ENCODE measurements around the gene RHOT1.
A peak's percentile ranks its signal among the peaks of the same experiment; 100 is the strongest.
"Not testable (repeated sequence)": the region's sequence is repeated elsewhere in the genome, so short reads cannot be mapped to it uniquely, and the experiment has no call there.

The RHOT1 gene

DNA sequence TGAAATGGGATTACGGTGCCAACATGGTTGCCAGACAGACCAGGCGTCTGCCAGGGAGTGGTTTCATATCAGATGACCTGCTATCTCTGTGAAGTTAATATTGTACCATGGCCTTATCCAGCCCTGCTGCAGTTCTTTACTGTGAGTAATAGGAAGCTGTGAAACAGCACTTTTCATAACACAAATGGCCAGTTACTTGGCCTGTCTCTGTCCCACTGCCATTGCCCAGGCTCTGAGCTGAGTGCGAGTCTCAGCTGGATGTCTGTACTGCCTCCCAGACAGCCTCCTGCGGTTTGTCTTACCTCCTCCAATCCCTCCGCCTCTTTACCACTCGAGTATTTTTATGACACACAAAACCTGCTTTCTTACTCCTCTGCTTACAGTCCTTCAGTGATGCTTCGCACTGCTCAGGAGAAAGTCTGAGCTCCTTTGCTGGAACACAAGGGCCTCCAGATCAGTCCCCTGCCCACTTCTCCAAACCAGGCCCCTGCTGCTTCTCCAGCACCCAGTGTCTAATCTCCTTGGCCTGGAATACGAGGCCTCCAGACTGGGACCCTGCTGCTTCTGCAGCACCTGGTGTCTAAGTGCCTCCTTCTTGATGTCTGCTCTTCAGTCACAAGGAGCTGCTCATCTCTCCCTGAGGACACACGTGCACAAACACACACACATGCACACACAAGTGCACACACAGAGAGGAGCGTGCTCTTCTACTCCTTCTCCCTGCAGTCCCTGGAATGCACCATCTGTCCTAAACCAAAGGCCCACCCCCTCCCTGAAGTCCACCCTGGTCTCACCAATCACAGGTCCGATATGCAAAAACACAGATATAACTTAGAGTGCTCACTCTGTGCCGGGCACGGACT, 17.1 kb upstream of the RHOT1 start:
- DNase-seq = peak; percentile 69

DNA sequence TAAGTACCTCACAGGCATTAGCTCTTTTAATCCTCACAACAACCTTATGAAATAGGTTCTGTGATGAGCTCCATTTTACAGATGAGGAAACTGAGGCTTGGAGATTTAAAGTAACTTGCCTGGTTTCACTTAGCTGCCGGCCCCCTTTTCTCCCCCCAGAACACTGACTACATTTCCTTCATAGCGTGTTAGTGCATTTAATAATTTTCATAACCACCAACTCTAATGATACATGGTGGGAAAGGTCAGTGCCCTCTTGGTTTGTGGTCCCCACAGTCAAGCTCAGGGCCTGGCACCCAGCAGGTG, 16.5 kb upstream of the RHOT1 start:
- no peak for DNase-seq

DNA sequence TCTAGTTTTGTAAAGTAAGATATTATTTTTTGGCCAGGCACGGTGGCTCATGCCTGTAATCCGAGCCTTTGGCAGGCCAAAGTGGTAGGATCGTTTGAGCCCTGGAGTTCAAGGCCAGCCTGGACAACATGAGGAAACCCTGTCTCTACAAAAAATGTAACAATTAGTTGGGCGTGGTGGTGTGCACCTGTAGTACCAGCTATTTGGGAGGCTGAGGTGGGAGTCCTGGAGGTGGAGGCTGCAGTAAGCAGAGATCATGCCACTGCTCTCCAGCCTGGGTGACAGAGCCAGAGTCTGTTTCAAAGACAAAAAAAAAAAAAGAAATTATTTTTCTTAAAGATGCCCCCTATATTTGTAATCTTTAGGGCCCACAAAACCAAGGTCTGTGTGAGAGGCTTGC, 16.0 kb upstream of the RHOT1 start:
- DNase-seq = no peak

DNA sequence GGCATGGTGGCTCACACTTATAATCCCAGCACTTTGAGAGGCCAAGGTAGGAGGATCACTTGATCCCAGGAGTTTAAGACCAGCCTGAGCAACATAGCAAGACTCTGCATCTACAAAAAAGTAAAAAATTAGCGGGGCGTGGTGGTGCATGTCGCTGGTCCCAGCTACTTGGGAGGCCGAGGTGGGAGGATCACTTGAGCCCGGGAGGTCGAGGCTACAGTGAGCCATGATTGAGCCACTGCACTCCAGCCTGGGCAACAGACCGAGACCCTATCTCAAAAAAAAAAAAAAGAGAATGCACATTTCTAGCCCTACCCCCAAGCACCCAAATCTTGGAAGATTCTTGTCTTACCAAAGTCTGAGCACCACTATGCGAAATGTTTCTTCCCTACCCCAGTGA, 15.6 kb upstream of the RHOT1 start:
- DNase-seq = no peak

DNA sequence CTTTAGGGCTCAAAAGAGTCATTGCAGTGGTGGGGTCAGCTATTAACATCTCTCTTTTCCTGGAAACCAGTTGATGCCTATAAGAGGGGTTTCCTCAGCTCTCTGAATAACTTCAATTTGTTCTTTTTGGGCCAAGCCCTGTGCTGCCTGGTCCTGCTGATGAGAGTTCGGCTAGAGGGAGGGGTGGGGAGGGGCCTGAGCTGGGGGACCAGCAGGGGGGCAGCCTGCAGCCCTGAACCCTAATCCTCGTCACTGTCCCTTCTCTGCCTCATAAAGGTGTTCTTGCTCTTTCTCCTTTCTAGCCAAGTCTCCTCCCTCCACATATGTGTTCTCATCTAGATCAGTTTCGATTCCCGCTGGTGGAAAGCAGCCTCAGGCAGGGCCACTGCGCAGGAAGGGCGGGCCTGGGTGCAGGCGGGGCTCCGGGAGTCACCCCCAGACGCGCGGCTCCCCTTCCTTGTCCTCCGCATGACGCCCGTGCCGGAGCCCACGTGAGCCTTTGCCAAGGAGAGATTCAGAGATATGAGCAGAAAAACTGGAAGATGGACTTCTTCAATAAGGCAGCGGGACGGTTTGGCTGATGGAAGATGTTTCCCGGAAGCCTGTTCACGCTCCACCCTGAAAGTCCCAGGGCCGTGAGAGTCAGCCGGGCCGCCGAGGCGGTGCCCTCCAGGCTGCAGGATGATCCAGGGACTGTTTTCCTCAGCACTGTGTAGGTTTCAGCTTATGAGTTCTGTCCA, 15.0 kb upstream of the RHOT1 start:
- peak; percentile 92 for DNase-seq

DNA sequence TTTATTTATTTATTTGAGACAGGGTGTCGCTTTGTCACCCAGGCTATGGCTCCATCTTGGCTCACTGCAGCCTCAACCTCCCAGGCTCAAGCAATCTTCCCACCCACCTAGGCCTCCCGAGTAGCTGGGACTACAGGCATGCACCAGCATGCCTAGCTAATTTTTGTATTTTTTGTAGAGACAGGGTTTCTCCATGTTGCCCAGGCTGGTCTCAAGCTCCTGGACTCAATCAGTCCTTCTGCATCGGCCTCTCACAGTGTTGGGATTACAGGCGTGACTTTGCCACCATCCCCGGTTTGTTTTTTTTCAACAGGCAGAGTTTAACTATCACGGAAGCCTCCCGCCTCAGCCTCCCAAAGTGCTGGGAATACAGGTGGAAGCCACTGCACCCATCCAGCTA, 13.8 kb upstream of the RHOT1 start:
- not testable (repeated sequence) for DNase-seq

DNA sequence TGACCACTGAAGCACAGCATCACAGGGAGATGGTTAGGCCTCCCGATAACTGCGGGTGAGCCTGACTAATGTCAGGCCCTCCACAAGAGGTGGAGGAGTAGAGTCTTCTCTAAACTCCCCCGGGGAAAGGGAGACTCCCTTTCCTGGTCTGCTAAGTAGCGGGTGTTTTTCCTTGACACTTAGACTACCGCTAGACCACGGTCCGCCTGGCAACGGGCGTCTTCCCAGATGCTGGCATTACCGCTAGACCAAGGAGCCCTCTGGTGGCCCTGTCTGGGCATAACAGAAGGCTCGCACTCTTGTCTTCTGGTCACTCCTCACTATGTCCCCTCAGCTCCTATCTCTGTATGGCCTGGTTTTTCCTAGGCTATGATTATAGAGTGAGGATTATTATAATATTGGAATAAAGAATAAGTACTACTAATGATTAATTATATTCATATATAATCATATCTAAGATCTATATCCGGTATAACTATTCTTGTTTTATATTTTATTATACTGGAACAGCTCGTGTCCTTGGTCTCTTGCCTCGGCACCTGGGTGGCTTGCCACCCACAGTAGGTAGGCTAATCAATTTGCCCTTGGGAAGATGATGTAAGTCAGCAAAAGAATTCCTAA, 6.7 kb upstream of the RHOT1 start:
- not testable (repeated sequence) for DNase-seq

DNA sequence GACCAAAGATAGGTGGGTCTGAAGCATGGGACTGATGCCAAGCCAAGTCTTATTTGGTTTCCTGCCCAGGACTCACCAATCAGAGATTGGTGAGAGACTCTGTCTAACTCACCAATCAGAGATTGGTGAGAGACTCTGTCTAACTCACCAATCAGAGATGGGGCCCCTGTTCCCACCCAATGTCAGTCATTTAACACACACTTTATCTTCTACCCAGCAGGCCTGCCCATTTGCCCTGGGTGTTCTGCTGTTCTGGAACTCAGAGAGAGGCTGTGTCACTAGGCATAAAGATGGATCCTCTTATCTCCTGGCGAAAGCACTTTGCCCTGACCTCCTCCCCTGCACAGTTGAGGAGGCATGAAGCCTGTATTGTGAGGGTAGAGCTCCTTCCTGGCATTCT, 5.4 kb upstream of the RHOT1 start:
- DNase-seq = peak; percentile 97

DNA sequence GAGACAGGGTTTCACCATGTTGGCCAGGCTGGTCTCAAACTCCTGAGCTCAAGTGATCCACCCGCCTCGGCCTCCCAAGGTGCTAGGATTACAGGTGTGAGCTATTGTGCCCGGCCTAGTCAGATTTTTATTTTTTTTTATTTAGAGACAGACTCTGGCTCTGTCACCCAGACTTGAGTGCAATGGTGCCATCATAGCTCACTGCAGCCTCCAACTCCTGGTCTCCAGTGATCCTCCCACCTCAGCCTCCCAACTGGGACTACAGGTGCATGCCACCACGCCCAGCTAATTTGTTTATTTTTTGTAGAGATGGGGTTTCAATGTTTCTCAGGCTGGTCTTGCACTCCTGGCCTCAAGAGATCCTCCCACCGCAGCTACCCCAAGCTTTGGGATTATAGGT, 2.8 kb upstream of the RHOT1 start:
- DNase-seq = not testable (repeated sequence)

DNA sequence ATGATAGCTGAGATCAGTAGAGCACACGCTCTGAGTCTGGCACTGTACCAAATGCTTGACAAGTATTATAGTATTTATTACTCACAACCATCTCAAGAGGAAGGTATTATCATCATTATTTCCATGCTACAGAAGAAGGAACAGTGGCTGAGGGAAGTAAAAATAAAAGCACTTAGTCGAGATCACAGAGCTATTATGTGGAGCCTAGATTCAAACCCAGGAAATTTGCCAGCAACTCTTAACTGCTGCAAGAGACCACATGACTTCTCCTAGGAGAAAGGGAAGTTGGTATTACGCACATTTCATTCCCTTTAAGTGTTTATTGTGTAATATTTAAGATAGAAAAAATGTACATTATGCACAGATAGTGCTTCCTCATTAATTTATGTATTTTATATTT, 1.0 kb upstream of the RHOT1 start:
- DNase-seq = peak; percentile 94

DNA sequence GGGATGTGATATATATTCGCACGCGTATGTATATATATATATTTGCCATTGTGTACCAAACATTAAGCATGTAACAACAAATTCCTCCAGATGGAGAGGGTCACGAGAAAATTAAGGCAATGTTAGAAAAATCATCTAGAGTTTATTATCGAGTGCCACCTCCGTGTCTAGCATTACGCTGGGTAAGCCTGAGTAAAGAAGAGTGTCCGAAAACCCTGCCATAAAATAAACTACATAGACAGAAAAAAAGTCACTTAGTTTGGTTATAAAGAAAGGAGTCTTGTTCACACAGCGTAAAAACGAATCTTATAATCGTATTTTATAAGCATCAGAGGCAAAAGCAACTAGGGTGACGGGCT, 644 bp upstream of the RHOT1 start:
- no peak for DNase-seq

DNA sequence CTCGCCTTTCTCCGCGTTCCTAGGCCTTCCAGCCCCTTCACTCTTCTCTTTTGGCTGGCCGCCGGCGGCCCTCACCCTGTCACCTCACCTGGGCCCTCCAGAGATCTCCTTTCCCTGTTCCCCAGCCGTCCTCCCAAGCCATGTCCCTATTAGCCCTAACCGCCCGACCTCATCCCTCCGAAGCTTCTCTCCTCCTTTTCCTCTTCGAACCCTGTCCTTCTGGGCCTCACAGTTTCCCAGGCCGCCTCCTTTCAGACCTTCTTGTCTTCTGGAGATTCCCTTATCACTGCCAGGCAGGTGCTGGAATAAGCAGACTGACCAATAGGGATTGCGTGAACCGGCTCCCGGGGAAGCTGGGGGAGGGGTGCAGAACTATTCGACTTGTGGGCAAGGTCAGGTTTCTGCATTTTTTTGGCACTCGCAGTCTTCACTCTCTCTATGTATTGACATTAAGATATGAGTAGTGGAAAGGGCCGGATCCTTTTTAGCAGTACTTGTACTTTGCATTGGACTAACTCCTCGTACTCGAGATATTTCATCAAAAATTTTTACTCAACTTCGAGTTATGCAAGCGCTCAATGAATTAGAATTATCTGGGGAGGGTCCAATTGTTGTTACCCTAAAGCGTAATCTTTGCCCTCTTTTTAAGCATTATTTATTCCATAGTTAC, 690 bp downstream of the RHOT1 start:
- peak; percentile 95 for DNase-seq

DNA sequence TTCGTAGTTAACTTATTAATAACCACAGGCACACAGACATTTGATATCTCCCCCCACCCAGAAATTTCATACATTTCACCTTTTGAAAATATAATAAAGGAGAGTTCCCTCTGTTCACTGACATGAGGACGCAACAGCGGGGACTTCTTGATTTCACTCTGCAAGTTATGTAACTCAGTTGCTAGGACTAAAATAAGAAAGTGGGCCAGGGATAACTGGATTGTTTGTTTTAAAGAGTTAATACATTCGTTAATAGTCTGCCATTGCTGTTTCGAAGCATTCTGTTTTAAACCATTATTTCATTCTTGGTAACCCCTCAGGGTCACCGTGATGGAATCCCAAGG, 1.2 kb downstream of the RHOT1 start:
- peak; percentile 29 for DNase-seq

DNA sequence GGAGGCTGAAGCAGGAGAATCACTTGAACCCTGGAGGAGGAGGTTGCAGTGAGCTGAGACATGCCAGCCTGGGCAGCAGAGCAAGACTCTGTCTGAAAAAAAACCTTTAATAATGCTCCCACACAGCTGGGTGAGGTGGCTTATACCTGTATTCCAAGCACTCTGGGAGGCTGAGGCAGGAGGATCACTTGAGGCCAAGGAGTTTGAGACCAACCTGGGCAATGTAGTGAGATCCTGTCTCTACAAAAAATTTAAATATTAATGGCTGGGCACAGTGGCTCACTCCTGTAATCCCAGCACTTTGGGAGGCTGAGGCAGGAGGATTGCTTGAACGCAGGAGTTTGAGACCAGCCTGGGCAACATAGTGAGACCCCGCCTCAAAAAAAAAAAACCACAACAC, 2.1 kb downstream of the RHOT1 start:
- not testable (repeated sequence) for DNase-seq

DNA sequence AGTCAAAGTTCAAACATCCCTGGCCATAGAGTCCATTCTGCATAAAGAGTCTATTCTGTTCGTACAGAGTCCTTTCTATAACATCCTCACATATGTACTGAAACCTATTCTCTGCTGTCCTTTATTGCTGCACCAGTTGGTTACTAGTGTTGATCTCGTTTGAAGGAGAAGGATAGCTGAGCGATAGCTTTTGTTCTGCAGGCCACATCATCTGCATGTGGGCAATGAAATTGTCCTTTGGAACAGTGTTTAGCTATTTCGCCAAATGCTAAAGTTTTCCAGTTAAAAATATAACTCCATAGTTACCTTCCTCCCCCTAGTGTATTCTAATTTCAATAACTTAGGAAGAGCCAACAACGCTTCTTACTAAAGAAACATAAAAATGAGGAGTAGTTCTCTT, 6.0 kb downstream of the RHOT1 start:
- DNase-seq = no peak

DNA sequence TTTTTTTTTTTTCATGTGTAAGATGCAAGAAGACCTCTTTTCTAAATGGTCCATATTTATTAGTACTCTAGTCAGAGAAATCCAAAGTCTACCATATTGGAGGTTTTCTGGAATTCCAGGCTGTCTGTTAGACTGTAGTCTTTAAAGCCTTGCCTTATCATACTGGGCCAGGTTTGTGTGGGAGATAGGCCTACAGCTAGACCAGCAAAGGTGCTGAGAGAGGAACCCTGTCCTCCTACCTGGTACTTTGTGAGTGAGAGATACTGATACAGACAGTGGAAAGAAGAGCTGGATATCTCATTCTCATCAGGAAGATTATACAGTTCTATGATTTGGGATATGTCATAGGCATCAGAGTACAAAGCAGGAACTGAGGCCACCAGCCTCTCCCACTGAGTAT, 8.1 kb downstream of the RHOT1 start:
- DNase-seq = no peak

DNA sequence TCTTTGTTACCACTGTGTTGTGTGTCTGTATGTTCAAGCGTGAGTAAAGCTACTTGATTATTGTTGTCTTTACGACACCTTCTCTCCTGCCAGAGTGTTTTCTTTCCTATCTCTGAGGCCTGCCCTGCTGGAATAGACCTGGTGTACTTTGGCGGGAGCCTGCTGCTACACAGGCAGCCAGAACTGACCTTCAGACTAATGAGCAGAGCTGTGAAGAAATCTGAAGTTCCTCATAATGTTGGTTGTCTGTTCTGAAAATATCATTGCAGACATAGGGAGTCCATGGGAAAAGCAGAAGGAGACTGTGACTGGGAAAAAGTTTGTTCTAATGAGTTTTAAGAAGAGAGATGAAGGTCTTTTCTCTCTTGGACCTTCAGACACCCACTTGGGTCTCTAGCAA, 9.8 kb downstream of the RHOT1 start:
- DNase-seq = peak; percentile 38

DNA sequence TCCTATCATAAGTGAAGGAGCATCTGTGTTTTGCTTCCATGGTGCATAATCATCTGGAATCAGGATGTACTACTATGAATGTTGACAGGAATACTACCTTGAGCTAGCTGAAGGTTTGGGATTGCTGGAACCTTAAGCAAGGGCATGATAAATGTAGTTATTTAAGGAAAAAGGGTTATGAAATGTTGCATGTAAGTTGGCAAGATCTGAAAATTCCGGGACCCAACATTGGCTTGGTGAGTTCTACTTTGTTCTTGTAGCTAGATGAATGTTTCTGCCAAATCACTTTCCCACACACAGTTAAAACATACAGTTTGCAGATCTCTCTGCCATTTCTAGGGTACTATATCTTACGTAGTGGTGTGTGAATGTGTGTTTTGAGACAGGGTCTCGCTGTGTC, 13.6 kb downstream of the RHOT1 start:
- no peak for DNase-seq

DNA sequence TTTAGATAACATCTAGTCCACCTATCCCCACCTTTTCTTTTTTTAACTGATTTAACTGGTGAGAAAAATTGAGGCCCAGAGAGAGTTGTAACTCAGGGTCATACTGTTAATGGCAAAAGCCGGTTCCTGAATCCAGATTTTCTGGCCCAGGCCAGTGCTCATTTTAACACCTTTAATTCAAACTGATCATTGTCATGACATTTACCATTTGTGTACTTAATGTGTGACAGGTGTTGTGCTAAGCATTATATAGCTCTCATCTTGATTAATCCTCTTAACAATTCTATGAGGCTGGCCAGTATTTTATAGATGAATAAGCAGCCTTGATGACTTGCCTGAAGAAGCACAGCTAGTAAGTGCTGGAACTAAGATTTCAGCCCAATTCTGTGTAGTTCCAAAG, 14.4 kb downstream of the RHOT1 start:
- DNase-seq = no peak

DNA sequence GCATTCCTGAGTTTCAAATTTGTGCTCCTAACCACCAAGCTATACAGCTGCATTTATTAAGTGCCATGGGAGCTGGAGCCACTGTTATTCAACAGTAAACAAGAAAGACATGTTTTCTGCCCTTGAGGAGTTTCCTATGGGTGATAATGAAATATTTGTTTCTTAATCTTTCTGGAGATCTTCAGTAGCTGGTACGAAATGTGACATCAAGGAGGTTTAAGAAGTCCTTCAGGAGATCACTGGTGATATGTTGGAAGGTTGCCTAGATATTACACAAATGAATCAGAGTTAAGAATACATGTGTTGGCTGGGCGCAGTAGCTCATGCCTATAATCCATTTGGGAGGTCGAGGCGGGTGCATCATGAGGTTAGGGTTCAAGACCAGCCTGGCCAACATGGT, 14.9 kb downstream of the RHOT1 start:
- no peak for DNase-seq

DNA sequence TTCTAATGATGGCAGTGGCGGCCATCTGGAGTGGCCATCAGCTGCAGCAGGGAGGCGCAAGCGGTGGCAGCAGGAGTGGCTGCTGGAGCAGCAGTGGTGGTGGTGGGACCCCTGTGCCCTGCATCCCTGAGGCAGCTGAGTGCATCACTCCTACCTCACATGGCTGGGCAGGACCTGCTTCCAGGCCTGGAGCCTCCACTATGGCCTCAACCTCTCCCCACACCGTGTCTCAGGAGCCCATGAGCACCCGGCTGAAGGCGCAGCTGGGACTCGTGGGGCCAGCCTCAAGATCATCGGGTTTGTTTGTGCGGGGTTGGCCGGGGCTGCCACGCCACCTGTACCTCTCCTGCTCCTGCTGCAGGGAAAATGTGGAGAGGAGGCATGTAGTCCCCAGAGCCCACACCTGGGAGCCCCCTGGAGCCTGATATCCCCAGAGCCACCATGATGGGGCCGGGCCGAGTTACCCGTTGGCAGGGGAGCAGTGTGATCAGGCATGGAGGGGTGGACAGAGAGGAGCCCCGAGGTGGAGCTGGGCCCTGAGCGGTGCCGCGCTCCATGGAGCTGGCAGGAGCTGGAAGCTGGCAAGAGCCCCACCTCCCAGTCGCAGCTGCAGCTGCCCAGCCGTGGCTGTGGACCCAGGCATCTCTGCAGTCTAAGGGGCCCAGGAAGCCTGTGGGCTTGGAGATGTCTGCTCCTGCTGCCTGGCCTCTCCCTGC, 16.7 kb downstream of the RHOT1 start:
- no peak for DNase-seq

DNA sequence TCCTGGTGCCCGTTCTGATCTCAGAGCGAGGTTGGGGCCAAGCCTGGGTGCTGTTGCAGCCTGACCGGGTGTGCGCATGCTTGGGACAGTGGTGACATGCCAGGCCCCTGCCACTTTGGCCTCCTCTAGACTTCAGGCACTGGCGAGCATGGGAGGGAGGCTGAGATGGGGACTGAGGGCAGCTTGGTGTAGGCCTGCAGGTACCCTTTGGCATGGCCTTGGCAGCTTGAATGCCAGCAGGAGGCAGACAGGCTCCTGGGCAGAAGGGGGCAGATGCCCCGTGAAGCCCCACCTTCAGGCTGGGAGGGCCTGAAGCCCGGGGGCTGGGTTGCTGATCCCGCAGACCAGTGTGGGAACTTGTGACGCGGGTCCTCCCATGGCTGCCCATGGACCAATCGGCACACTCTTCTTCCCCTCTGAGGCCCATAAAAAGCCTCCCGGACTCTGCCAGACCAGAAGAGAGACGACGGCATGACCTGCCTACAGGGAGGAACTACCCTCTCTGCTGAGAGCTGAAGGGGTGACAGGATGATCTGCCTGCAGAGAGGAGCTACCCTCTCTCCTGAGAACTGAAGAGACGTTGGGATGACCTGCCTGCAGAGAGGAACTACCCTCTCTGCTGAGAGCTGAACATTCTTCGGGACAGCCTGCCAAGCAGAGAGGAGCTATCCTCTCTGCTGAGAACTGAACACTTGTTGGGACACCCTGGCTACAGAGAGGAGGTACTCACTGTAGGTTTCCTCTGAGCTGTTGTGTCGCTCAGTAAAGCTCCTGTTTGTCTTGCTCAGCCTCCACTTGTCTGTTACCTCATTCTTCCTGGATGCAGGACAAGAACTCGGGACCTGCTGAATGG, 17.5 kb downstream of the RHOT1 start:
- DNase-seq = no peak

All from hematopoietic multipotent progenitor cell treated with erythropoietin and hydrocortisone succinate and interleukin-3 and kit ligand, for 6 days (in vitro differentiated cells).